HPDE6-E6E7 (cell line): ENCODE data around the gene TMEM150B.

ENCODE experiments used
- DNase-seq: peaks from one replicate; pipeline ENCODE4 v3.0.0; 2011; ENCODE audit warnings: missing footprints; ENCODE audit errors: extremely low spot score

TMEM150B gene

DNA sequence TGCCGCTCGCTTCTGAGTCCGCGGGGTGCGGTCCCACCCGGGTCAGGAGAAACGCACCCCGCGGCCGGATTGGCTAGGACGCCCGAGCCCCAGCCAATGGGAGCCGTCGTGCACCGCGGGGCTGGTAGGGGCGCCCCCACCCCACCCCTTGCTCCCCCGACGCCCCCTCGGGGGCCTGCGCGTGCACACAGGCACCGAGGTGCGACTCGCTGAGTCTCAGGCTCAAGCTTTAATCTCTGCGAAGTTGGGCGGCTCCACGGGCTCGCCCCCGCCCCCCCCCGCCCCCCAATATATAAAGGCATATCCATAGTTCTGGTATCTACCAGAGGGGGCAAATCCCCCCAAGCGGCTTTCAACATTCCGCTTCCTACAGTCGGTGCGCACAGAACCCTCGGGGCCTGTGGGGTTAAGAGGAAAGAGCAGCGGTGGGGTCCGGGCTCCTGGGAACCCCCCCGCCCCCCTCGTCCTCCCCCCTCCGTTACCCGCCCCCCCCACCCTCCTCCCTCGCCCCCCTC, 29.6 kb upstream of the TMEM150B start, which contains the start of gene COX6B2:
TSS of gene COX6B2 (minus strand) at position 22 of the 515 bp plus-strand sequence. CDS start 198 bp downstream, outside the sequence.
- no peak for DNase-seq

DNA sequence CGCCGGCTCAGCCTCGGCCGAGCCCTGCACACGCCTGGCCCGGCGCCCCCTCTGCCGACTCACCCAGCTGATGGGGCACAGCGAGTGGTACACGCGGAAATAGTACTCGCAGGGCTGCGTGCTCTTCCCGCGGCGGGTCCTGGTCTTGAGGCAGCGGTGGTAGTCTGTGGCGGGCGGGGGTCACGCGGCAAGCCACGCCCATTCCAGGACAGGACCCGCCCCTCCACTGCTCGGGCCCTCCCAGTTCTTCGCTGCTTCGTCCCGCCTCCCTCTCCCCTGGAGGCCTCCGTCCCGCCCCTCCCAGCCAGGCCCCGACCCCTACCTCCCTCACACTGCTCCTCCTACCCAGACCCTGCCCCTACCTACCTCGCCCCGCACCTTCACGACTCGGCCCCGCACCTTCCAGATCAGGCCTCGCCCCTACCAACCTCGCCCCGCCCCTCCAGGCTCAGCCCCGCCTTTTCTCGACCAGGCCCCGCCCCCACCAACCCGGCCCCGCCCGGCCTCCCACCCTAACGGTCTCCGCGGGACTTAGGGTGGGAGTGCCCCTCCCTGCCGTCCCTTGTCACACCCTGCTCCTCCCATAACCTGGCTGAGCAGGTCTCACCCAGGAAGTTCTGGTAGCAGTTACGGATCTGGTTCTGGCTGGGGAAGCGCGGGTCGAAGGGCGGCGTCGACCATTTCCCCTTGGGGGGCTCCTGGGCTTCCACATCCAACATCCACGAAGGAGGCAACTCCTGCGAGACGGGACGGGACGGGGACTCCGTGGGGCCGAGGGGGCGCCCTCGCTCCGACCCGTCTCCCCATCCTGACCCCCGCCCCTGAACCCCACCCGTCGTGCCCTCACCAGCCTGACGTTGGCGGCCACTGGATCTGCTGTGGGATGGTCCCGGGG, 28.9 kb upstream of the TMEM150B start:
- peak; percentile 86 for DNase-seq

DNA sequence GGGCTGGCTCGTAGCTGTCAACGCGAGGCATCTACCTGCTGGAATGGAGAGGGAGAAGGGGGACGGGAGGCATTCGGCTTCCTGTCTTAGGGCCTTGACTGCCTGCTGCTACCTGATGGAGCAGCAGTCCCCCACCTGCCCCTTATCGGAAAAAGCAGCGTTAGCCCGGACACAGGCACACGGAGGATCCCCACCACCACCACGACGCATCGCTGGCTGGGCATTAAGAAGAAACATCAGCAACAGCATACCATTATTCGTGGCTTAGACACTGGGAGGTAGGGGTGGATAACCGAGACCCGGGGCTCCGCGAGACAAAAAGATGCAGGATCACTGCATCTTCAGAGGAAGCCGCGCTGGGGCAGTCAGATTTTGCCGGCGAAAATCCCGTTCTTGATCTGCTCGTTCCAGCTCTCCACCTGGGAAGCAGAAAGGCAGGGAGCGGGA, 28.2 kb upstream of the TMEM150B start:
- DNase-seq = no peak

DNA sequence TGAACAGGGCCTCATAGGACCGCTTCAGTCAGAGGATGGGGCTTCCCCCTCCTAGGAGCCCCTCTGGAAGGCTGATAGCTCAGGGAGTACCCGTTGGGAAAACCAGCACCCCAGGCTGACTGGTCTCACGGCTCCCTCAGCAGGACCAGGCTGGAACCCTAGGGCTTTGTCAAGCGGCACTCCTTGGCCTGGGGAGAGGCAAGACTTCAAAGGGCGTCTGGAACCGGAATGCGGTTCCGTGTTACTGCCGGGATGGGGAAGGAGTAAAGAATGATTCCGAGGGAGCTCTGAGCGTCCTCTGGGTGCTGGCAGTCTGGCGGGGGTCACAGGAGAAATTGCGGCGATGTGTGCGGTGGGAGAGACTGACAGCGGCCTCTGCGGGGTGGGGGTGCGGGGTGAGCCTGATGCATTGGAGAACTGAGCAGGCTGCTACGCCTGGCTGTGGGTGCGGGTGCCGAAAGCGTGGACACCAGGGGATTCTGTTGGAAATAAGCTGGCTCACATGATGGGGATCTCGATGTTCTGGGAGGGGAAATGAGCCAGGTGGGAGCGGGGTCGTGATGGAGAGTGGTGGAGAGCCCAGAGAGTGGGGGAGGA, 27.5 kb upstream of the TMEM150B start:
- DNase-seq = no peak

DNA sequence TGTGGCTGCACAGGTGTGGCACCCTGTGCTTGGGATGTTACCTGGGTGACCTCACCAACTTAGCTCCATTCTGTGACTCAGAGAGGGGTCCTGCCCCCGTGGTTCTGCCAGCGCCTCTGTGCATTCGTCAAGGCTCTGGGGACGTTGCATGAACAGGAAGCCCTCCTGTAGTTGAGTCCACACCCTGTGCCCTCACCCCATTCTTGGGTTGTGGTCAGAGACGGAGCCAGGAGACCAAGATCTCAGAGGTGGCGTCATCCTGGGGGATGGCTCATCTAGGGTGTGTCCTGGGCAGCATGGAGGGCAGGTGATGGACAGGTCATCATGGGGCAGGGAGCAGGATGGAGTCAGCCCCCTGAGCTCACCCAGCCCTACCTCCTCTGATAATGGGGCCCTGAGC, 26.9 kb upstream of the TMEM150B start:
- DNase-seq = peak; percentile 67

DNA sequence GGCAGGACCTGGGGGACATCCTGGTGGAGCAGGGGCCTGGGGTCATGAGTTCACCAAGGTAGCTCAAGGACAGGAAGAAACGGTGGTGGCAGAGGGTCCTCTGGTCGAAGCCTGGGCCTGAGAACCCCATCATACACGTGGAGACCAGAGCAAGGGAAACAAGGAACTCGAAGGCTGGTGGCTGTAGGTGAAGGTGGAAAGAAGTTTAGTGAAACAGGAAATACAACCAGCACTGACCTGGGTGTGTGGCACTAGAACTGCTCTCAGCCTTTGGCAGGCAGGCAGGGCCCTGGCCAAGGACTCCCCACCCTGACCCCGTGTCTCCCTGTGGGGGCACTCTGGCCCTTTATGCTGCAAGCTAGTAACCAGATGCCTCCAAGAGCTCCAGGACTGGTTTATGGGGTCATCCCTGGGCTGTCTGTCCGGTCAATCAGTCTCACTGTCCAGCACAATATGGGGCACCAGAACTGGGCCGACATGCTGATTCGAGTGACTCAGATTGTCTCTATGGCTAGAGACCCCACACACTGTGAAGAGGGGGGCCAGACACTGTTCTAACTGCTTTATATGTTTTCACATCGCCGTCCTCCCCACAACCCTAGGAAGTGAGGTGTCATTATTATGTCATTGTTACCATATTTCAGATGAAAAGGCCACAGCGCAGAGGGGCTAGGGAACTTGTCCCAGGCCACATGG, 25.6 kb upstream of the TMEM150B start:
- no peak for DNase-seq

DNA sequence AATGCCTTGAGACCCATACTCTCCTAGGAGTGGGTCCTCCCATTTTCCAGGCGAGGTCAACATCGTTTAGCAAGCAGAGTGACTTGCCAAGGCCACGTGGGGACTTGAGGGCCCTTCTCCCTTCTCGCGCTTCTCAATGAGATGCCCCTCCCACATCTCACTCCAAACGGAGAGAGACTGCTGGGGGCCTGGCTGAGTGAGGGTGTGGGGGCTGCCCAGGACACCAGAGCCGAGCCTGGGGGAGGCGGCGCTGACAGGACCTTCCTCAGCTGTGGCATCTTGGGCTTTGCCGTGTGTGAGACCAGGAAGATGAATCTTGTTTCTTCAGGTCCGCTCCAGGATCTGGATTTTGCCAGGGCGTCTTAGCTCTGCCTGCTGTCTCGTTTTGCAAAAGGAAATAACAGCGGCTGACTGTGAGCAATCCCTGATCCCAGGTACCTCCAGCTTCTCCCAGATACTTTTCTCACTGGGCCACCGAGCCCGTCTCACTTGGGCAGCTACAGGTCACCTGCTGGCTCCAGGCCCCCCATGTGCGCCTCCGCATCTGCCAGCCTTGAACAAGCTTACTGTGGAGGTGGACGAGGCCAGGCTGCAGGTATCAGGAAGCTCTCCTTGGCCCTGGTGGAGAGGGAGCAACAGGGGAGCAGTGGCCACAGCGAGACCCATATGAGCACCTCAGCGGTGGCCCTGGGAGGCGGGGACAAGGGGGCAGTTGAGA, 23.3 kb upstream of the TMEM150B start:
- no peak for DNase-seq

DNA sequence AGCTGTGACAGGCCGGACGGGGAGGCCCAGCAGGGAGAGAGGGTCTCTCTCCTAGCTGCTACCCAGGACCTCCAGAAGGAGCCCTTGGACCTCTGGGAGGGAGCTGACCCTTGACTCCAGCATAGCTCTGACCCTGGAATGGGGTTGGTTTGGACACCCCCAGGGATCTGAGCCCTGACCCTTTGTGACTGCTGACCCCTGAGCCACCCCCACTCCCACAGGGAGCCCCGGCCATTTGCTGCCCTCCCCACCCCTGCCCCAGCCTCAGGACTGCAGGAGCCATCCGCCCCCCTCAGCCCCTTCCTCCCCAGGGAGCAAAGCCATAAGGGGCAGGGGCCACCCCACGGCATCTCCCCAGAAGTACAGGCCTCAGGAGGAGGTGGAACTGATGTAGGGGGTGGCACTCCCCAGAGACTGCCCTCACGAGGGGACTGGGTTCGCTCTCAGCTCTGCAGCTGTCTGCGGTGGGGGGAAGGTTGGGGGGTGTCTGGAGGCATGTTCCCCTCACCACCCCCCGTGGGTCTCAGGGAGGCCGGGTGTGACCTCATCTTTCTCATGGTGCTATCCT, 22.4 kb upstream of the TMEM150B start:
- no peak for DNase-seq

DNA sequence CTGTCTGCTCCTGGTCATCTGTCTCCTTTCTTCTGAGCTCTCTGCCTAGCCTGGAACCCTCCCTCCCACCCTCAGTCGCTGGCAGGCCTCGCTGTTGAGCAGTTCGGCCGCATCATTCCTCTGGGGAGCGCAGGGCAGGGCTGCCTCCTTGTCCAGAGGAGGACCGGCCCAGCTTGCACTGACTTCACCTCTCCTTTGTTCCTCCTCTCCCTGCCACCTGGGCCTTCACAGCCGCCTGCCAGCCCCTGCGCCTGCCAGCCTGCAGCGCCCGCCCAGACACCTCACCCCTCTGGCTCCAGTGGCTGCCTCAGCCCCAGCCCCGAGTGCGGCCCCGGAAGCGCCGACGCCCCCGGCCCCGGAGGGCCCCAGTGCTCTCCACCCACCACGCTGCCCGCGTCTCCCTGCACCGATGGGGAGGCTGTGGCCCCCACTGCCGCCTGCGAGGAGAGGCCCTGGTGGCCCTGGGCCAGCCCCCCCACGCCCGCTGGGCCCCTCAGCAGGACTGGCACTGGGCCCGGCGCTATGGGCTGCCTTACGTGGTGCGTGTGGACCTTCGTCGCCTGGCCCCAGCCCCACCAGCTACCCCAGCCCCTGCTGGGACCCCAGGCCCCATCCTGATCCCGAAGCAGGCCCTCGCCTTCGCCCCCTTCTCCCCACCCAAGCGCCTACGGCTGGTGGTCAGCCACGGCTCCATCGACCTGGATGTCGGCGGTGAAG, 21.7 kb upstream of the TMEM150B start:
- DNase-seq = no peak

DNA sequence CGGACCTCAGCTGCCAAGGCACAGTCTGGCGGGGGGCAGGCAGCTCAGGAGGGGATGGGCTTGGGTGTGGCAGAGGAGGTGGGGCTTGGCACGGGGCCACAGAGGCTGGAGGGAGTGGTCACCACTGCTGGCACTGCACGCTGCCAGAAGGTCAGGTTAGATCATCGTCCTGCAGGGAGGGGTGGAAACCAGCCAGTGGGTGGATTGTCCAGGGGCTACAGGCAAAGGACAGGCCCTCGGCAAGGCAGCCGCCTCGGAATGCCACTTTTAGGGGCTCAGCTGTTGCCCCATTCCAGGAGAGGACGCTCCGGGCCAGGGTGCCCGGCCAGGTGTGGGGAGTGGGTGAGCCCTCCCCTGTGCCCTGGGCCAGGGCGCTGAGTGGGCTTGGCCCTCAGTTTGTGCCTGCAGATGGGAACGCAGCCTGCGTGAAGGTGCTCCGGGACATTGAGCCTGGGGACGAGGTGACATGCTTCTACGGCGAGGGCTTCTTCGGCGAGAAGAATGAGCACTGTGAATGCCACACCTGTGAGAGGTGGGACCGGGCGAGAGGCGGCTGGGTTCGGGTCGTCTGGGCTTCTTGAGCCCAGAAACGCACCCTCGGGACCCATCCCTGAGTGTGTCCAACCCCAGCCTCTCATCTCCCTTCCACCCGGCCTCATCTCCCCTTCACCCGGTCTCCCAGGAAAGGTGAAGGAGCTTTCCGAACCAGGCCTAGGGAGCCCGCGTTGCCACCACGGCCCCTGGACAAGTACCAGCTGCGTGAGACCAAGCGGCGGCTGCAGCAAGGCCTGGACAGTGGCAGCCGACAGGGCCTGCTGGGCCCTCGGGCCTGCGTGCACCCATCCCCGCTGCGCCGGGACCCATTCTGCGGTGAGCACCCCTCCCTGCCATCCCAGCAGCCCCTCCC, 20.9 kb upstream of the TMEM150B start:
- no peak for DNase-seq

DNA sequence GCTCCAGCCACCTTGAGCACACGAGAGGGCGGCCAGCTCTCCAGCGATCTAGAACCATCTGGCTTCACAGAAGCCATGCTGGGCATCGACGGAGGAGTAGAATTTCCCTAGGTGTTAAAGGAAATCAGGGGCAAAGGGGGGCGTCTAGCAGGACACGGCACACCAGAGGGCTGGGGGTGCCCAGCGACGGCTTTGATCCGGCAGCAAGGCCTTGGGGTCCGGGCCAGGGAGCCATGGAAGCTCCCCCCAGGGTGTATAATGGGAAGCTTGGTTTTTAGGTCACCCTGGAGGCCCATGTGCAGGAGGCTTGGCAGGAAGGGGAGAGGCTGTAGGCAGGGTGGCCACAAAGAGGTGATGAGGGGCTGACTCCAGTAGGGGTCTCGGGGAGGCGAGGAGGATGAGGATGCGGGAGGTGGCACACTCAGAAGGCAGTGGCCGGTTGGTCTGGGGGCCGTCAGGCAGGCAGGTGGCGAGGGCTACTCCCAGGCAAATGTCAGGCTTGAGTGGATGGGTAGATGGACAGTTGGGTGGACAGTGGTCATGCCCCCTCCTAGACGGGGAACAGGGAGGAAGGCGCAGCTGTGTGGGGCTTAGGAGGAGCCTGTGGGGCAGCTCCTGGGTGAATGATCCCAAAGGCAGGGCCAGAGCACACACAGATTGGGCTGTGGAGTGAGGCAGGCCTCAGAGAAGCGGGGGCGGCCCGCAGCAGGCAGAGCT, 20.1 kb upstream of the TMEM150B start:
- no peak for DNase-seq

DNA sequence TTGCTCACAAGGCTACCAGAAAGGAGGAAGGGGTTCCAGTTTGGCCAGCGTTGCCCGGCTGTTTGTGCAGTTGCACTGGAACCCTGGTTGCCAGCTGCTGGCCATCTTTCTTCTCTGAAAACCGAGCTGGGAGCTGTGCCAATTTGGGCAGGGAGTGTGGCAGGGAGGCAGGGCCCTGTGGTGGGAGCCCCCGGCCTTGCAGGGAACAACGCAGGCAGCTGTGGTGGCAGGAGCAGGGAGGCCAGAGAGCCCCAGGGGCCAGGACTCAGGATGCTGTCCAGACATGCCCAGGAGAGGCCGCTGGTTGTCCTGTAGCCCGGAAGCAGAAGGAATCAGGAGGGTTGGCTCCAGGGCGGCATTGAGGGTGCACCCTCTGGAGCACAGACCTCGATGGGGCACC, 19.3 kb upstream of the TMEM150B start:
- DNase-seq = peak; percentile 47

DNA sequence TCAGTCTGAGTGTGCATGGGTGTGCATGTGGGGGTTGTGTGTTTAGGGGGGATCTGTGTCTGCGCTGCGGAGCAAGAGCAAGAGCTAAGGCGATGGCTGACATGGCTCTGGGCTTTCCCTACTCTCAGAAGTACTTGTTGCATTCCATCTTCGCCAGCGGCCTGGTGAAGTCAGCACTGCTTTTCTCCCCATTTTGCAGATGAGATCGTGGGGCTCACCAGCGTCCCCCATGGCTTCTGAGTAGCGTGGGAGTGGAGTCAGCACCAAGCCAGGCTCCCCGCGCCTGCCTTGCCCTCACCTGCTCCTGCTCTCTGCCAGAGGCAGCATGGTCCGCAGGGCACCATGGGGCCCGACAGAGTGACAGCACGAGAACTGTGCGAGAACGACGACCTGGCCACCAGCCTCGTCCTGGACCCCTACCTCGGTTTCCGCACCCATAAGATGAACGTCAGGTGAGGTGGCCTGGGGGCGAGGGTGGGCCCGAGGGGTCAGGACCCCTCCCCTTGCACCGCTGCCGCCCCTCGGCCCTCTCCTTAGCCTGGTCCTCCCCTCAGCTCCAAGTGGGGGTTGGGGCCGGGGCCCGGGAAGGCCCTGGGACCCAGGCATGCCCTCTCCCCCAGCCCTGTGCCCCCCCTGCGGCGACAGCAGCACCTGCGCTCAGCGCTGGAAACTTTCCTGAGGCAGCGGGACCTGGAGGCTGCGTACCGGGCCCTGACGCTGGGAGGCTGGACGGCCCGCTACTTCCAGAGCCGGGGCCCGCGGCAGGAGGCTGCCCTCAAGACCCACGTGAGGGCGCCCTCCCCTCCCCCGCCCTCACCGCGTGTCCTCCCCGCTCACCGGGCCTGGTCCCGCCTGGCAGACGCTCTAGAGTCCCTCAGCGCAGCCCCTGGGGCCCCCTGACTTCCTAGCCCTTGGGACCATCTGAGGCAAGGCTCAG, 16.7 kb upstream of the TMEM150B start:
- no peak for DNase-seq

DNA sequence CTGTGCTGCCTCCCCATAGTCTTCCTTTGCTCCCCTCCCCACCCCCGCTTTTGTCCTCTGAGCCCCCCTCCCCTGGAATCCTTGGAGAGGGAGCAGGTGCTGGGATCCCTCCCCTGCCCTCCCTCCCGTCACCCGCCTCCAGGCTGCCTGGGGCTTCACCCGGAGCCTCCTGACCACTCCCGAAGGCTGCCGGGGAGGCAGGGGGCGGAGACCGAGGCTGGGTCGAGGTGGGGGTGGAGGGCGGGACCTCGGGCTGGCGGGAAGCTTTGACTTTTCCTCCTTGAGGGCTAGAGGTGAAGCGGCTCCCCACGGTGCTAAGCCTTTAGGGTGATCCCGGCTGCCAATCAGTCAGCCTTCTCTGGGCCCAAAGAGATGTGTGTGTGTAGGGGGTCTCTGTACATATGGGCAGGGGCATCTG, 16.0 kb upstream of the TMEM150B start:
- peak; percentile 67 for DNase-seq

DNA sequence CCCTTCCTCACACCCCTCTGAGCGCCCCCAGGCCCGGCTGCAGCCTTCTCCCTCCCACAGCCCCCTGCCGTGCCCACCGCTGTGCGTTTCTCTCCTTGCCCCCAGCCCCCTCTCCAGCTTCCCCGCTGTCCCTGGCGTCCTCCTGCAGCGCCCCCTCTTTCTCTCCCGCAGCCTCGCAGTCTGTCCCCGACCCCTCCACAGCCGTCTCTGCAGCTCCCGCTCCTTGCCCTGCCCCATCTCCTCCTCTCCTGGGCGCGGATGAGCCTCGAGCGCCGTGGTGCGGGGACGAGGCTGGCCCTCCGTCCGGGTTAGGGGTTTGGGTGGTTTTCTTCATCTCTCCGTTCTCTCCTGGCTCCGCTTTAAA, 15.6 kb upstream of the TMEM150B start:
- no peak for DNase-seq

DNA sequence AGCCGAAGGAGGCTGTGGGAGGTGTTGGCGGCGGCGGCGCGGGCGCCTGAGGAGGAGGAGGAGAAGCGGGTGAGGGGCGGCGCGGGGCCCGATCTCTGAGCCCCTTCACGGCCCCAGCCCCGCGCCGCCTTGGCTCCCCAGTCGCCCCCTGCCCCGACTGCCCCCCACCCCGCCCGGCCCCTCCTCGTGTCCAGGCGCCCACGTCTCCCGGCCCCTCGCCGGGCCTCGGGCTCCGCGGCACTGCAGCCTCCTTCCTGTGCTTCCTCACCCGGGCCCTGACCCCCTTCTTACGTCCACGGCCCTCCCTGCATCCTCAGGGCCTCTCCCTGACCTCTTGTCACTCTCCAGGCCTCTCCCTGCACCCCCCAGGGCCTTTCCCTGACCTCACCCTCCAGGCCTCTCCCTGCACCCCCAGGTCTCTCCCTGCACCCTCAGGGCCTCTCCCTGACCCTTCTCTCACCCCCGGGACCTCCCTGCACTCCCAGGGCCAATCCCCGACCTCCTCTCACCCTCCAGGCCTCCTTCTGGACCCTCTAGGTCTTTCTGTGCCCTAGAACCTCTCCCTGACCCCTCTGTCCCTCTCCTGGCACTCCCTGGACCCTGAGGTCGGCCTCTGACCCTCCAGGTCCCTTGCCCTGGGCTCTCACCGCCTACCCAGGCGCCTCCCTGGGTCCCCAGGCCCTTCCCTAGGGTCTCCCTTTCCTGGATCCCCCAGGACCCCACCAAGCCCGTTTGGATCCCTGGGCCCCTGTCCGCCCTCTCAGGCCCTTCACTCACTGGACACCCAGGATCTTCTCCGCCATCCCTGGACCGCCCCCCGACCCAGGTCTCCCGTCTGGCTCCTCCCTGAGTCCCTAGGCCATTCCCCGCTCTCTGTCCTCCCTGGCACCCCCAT, 15.0 kb upstream of the TMEM150B start:
- DNase-seq = no peak
